ENCODE data around the gene RSAD2. TPM values are rescaled to one million over a fixed set of nuclear protein-coding genes. Genes with fewer than 3 reads are reported as not detected.

Gene RSAD2
- total RNA-seq, 1 donor from 2014 or later = 1.0 TPM

DNA sequence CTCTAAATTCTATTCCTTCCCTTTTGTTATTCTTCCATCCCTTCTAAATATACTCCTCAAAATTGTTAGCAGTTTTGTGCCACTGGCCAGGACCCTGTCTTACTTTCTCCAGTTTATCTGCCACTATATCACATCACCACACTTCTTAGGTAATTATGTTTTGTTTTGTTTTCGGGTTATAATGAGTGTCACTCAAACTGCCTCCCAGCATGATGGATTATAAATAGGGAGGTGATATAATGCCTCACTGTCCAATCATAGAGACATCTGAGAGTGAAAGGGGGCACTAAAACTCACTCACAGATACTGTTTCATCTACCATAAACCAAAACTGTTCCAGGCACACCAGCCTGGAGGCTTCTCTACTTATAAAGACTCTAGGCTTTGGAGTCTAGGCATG lies 3.5 kb downstream of the RSAD2 start:
- no peak for DNase-seq (ENCODE audit: low read depth, low spot score)
- H3K4me3 Mint-ChIP-seq = no peak overlapping the region
- H3K27me3 Mint-ChIP-seq (ENCODE audit: low read depth) = no peaks in the 10 kb centered on the region
- TF ChIP-seq, protein P1, sequence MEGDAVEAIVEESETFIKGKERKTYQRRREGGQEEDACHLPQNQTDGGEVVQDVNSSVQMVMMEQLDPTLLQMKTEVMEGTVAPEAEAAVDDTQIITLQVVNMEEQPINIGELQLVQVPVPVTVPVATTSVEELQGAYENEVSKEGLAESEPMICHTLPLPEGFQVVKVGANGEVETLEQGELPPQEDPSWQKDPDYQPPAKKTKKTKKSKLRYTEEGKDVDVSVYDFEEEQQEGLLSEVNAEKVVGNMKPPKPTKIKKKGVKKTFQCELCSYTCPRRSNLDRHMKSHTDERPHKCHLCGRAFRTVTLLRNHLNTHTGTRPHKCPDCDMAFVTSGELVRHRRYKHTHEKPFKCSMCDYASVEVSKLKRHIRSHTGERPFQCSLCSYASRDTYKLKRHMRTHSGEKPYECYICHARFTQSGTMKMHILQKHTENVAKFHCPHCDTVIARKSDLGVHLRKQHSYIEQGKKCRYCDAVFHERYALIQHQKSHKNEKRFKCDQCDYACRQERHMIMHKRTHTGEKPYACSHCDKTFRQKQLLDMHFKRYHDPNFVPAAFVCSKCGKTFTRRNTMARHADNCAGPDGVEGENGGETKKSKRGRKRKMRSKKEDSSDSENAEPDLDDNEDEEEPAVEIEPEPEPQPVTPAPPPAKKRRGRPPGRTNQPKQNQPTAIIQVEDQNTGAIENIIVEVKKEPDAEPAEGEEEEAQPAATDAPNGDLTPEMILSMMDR (conservative IDR thresholded peaks at IDR 0.05) = no peak
- peaks cover 10% of the 10 kb centered on the region for H3K36me3 Mint-ChIP-seq (ENCODE audit: low read depth)
- H3K27ac Mint-ChIP-seq (ENCODE audit: unreplicated experiment) = no peak overlapping the region
- no peaks in the 10 kb centered on the region for H3K4me1 Mint-ChIP-seq
- H3K9me3 Mint-ChIP-seq = peaks cover 14% of the 10 kb centered on the region

DNA sequence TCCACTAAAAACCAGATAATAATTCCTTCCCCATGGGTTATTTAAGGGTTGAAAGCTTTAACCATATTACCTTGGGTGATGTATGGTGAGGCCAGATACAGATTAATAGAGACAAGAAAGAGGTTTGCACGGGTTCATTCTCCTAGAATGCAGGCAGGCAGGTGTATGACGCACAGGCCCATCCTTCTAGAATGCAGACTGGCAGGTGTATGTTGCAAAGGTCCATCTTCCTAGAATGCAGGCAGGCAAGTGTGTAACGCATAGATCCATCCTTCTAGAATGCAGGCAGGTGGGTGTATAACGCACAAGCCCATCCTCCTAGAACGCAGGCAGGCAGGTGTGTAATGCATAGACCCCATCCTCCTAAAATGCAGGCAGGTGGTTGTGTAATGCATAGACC lies 3.9 kb downstream of the RSAD2 start:
- Mint-ChIP-seq H3K9me3 (peaks cover 14% of the 10 kb centered on the region), H3K27ac (ENCODE audit: unreplicated experiment) (no peak overlapping the region), H3K27me3 (ENCODE audit: low read depth) (no peaks in the 10 kb centered on the region)

GRCh38 chr2:6883448-6884122 lies 6.0 kb downstream of the RSAD2 start:
- Mint-ChIP-seq H3K36me3 (ENCODE audit: low read depth) (peaks cover 10% of the 10 kb centered on the region), H3K4me3 (no peak overlapping the region), H3K4me1 (no peaks in the 10 kb centered on the region), H3K27me3 (ENCODE audit: low read depth) (no peaks in the 10 kb centered on the region), H3K9me3 (peaks cover 13% of the 10 kb centered on the region), H3K27ac (ENCODE audit: unreplicated experiment) (no peak overlapping the region)
- TF ChIP-seq, protein P1 (conservative IDR thresholded peaks at IDR 0.05) = no peak
- no peak for DNase-seq (ENCODE audit: low read depth, low spot score)

More for the DNA sequence above, 3.9 kb downstream of the RSAD2 start:
- DNase-seq (ENCODE audit: low read depth, low spot score) = no peak
- TF ChIP-seq, protein P1 (conservative IDR thresholded peaks at IDR 0.05) = no peak
- Mint-ChIP-seq H3K4me1 (no peaks in the 10 kb centered on the region), H3K4me3 (no peak overlapping the region), H3K36me3 (ENCODE audit: low read depth) (peaks cover 10% of the 10 kb centered on the region)

DNA sequence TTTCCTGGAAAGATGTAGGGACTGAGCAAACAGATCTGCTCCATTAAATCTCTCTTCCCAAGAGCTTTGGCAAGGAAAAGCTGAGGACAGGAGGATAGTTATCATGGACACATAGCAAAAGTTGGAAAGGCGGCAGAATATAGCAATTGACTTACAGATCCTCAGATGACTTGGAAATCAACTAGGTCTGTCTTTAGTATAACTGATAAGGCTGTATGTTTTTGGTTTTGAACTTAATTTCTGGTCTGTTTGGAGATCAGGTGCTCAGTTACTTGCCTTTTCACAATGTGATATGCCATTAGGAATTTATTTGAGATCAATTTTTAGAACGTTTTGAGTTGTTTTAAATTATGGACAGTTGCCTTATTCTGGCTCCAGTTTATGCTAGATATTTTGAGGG lies 8.0 kb downstream of the RSAD2 start:
- peaks cover 5% of the 10 kb centered on the region for H3K9me3 Mint-ChIP-seq
- DNase-seq (ENCODE audit: low read depth, low spot score) = no peak
- no peaks in the 10 kb centered on the region for H3K27me3 Mint-ChIP-seq (ENCODE audit: low read depth)
- no peak overlapping the region for H3K27ac Mint-ChIP-seq (ENCODE audit: unreplicated experiment)
- H3K4me1 Mint-ChIP-seq = no peaks in the 10 kb centered on the region
- H3K36me3 Mint-ChIP-seq (ENCODE audit: low read depth) = peaks cover 3% of the 10 kb centered on the region
- no peak overlapping the region for H3K4me3 Mint-ChIP-seq
- TF ChIP-seq, protein P1 (conservative IDR thresholded peaks at IDR 0.05) = no peak

DNA sequence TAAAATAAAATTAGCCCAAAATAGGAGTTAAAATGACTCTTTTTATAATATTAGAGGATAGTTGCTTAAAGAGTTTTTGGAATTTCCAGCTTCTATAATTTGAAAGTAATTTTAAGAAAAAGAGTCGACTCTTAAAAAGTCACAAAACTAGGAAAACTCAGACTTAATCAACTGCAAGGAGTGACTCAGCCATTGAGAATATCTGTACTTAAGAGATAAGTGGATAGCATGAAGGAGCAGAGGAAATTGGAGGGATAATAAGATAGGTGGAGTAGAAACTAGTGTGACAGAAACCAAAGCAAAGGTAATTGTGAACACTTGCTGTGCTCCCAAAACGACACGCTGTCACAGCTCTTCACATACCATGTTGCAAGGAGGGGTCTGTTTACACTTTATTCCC lies 8.4 kb downstream of the RSAD2 start:
- Mint-ChIP-seq H3K27me3 (ENCODE audit: low read depth) (no peaks in the 10 kb centered on the region), H3K4me3 (no peak overlapping the region), H3K9me3 (peaks cover 5% of the 10 kb centered on the region), H3K36me3 (ENCODE audit: low read depth) (peaks cover 1% of the 10 kb centered on the region), H3K4me1 (no peaks in the 10 kb centered on the region), H3K27ac (ENCODE audit: unreplicated experiment) (no peak overlapping the region)
- no peak for DNase-seq (ENCODE audit: low read depth, low spot score)
- TF ChIP-seq, protein P1 (conservative IDR thresholded peaks at IDR 0.05) = no peak
